Breast epithelium (tissue), 3 donors: ENCODE data around the gene KCNJ4.

Experiments
- CTCF ChIP-seq, 3 donors: fragments of 450-650 bp; IDR thresholded peaks; one replicate each; pipeline ENCODE4 v1.5.1; 2016 to 2017; ENCODE audit warnings: antibody characterized with exemption in 3 of 3, mild to moderate bottlenecking in 3 of 3, moderate library complexity in 3 of 3
- POLR2A ChIP-seq: fragments of 450-650 bp; IDR thresholded peaks from one replicate; pipeline ENCODE4 v1.6.1; 2016; ENCODE audit warnings: antibody characterized with exemption, mild to moderate bottlenecking, moderate library complexity

- no peak for TF ChIP-seq POLR2A
- TF ChIP-seq CTCF (IDR thresholded peaks at IDR 0.05) = no peak
Measured at GRCh38 chr22:38467438-38467903, 12.5 kb upstream of the KCNJ4 start.
